Activated T-cell treated with anti-CD3 and anti-CD28 coated beads for 4 hours (primary cell): ENCODE measurements around the gene MAB21L4.

ENCODE experiments used
- DNase-seq: peaks from one replicate; pipeline ENCODE4 v3.0.0-alpha.2; 2020

Gene MAB21L4

GRCh38 chr2:240895656-240896388, at the start of gene MAB21L4:
TSS of gene MAB21L4 (minus strand) at chr2:240896156. CDS start at chr2:240895997, 159 bp downstream.
- no peak for DNase-seq

GRCh38 chr2:240936106-240936505, 40.1 kb upstream of the MAB21L4 start:
- no peak for DNase-seq

GRCh38 chr2:240935103-240935876, 39.3 kb upstream of the MAB21L4 start:
- no peak for DNase-seq

DNA sequence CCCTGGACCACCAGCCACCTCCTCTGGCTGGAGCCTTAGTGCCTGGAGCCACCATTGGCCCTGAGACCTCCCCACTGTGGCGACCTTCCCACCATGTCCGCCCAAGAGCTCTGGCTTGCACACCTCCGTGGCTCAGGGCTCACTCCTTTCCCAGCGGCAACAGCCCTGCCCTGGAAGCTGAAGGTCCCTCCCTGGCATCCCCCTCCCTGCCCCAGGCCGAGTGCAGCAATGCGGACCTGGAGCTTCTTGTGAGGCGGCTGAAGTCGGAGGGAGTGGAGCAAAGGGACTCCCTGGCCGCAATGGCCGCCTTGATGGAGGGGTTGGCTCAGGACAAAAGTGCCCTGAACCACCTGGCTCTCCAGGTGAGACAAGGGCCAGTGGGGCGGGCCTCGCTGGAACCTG, 38.7 kb upstream of the MAB21L4 start:
- no peak for DNase-seq

- DNase-seq: no peak
Observed at GRCh38 chr2:240933966-240934700, 38.2 kb upstream of the MAB21L4 start.

- DNase-seq: no peak
Observed at GRCh38 chr2:240933048-240933965, 37.4 kb upstream of the MAB21L4 start.

GRCh38 chr2:240932724-240933047, 36.7 kb upstream of the MAB21L4 start:
- DNase-seq: no peak

- no peak for DNase-seq
Observed at GRCh38 chr2:240932001-240932723, 36.2 kb upstream of the MAB21L4 start.

DNA sequence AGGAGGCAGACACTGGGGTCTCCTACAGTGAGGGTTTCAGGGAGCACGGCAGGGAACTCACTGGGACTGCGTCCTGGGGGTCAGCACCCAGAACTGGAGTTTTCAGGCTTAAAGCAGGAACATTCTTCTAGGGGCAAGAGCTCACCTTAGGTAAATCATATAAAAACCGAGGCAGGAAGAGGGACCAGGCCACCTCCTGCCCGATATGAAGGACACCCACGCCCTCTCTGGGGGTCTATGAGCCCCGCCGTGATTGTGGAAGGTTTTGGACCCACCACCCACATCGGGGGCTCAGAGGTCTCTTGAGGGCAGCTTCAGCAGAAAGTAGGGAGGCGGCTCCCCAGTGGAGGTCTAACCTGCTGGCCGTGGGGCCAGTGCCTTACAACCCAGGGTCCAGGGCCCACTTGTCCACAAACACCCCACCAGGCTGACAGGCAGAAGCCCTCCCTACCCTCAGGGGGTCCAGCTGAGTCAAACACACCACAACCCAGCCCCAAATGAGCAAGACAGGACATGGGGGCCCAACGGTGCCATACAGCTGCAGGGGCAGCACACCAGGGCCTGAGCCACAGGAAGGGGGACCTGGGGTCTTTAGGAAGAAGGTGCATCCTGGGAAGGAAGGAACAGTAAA, 35.5 kb upstream of the MAB21L4 start:
- no peak for DNase-seq

DNA sequence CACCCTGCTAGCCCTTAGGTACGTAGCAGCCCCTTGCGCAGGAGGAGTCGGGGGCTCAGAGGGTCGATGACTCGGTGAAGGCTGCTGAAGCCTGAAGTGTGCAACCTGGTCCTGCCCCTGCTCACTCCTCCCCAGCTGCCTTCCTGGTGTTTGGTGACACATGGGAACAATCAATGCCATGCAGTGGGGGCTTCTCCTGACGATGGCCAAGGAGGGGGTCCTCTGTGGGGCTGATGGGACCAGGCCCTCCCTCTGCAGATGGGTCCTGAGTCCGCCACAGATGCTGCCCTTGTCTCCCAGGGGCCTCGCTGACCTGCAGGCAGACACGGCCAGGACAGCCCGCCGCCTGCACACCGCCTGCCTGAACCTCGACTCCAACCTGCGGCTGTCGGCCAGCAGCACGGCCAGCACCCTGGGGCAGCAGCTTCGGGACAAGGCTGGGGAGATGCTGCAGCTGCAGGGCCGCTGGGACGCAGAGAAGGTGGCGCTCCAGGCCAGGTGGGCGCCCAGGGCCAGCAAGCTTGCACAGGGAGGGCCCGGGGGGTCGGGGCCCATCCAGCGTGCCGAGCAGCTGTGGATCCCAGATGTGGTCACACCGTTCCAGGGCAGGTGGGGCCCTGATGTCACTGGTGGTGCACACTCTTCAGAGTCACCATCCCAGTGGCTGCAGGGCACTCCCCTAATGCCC, 34.8 kb upstream of the MAB21L4 start:
- no peak for DNase-seq

- no peak for DNase-seq
Observed at GRCh38 chr2:240930096-240930630, 34.2 kb upstream of the MAB21L4 start.

DNA sequence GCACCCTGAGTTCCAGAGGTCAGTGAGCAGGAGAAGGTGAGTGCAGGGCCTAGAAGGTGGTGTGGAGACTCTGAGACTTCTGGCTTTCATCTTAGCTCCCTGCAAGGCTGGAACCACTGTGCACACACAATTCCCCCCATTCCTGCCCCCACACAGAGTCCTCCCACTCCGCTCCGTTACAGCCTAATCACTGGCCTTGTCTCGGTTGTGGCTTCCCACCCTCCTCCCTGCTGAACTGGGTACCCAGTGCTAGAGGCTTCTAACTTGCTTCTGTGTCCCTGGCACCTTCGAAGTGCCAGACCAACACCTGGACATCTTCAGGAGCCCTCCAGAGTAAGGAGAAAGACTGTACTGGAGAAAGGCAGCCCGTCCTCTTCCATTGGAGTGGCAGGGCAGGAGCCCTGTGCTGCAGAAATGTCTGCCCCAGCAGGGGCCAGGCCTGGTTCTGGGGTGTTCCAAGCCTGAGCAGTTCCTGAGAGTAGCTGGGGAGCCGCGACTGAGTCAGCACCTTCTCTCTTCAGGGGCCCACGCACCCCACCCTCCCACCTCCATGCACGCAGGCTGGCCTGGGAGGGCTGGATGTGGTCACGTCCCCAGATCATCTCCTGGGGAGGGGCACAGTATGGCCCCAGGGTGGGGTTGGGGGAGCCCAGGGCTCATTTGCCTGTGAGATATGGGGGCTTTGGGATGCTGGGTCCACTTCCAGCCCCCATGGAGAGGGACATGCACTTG, 33.6 kb upstream of the MAB21L4 start:
- no peak for DNase-seq

GRCh38 chr2:240928476-240929363, 32.8 kb upstream of the MAB21L4 start:
- DNase-seq: no peak

DNA sequence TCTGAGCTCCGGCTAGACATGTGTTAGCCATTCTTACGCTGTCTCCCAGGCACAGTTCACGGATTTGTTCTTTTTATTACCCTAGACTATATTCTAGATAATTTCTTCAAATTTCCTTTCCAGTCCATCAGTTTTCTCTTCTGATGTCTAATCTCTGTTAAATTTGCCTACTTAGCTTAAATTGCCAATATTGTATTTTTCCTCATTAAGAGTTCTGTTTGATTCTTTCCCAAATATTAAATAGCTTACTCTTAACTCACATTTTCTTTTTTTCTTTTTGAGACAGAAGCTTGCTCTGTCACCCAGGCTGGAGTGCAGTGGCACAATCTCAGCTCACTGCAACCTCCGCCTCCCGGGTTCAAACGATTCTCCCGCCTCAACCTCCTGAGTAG, 31.4 kb upstream of the MAB21L4 start:
- no peak for DNase-seq

GRCh38 chr2:240926516-240927389, 30.8 kb upstream of the MAB21L4 start:
- no peak for DNase-seq

DNA sequence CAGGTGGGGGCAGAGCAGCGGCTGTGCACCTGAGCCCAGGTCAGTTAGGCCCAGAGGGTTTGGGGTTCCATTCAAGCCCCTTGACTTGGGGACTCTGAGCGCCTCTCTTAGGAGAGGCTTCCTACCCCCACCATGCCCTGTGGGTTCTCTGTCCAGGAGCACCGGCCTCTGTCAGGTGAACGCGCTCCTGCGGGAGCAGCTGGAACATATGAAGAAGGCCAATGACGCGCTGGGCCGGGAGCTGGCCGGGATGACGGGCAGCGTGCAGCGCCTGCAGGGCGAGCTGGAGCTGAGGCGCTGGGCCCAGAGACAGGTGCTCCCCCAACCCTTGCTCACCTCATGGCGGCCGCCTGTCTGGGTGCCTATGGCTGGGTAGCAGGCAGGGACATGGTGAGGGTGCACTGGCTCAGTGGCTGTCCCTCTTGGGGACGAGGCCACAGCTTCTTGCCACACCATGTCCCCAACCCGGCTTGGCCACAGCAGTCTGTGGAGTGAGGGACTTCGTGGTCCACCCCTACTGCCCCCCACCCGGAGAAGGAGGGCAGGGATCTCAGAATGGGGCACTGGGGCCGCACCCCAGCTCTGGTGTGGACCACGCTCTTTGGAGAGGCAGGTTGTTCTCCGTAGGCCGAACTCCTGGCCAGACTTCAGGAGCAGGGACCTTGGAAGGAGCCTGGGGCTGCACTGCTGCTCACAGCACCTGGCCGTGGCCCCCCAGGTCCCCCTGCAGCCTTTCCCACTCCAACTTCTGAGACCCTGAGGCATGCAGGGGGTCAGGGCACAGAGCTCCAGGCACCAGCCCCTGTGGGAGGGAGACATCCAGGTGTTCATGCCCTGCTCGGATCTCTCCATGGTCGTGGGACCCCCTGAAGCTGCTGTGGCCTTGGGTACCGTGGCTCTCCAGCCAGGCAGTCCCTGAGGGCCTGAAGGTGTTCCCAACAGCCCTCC, 29.9 kb upstream of the MAB21L4 start:
- DNase-seq: no peak

DNA sequence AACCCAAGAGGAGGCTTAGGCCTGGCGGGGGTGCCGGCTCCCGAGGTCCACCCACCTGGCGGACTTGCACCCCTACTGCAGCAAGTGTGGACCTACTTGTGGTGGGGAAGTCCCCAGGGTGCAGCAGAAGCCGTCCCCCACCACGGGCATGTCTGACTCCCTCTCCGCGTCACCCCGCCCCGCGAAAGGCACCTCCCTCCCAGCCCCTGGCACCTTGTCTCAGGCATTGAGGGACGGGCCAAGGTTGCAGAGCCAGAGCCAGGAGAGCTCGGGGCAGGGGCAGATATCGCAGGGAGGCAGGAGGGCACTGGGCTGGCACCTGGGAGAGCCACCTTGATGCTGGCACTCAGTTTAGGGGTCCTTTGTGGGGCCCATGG, 29.2 kb upstream of the MAB21L4 start:
- DNase-seq: no peak
